H9 (cell line): ENCODE data around the gene ZNF407. TPM values are rescaled to one million over a fixed set of nuclear protein-coding genes. Genes with fewer than 3 reads are reported as not detected.
A peak's percentile ranks its signal among the peaks of the same experiment; 100 is the strongest.

ENCODE experiments used
- DNase-seq: peaks from one replicate; pipeline ENCODE4 v3.0.0-alpha.2; 2017
- H2AFZ ChIP-seq: one replicate; pipeline ENCODE4 v1.6.1; 2013; ENCODE audit warnings: mild to moderate bottlenecking, low read length, control low read depth, moderate library complexity
- H2AK5ac ChIP-seq: 2 replicates; pipeline ENCODE4 v1.6.1; 2013; ENCODE audit warnings: low read length, control low read depth, mixed read lengths; ENCODE audit not compliant: insufficient read length
- H2BK120ac ChIP-seq: one replicate; pipeline ENCODE4 v1.6.1; 2013; ENCODE audit warnings: low read depth, mild to moderate bottlenecking, low read length, control low read depth, inconsistent platforms; ENCODE audit not compliant: poor library complexity, severe bottlenecking
- H2BK12ac ChIP-seq: 2 replicates; pipeline ENCODE4 v1.6.1; 2013; ENCODE audit warnings: low read length, control low read depth, mixed read lengths, low read depth; ENCODE audit not compliant: insufficient read length
- H2BK15ac ChIP-seq: 2 replicates; pipeline ENCODE4 v1.6.1; 2013; ENCODE audit warnings: low read depth, low read length, control low read depth
- H2BK20ac ChIP-seq: one replicate; pipeline ENCODE4 v1.6.1; 2013; ENCODE audit warnings: low read depth, mild to moderate bottlenecking, low read length, control low read depth, inconsistent platforms; ENCODE audit not compliant: poor library complexity, severe bottlenecking
- H2BK5ac ChIP-seq: 2 replicates; pipeline ENCODE4 v1.6.1; 2013; ENCODE audit warnings: low read length, control low read depth, mixed read lengths; ENCODE audit not compliant: insufficient read length
- H3K14ac ChIP-seq: 2 replicates; pipeline ENCODE4 v1.6.1; 2013; ENCODE audit warnings: low read length, control low read depth; ENCODE audit not compliant: insufficient read depth
- H3K18ac ChIP-seq: 2 replicates; pipeline ENCODE4 v1.6.1; 2013; ENCODE audit warnings: low read depth, mild to moderate bottlenecking, mixed read lengths, low read length, control low read depth; ENCODE audit not compliant: insufficient read length
- H3K23ac ChIP-seq: 2 replicates; pipeline ENCODE4 v1.6.1; 2013; ENCODE audit warnings: low read length, control low read depth, mixed read lengths, low read depth; ENCODE audit not compliant: insufficient read length
- H3K23me2 ChIP-seq: 2 replicates; pipeline ENCODE4 v1.6.1; 2013; ENCODE audit warnings: low read depth, mild to moderate bottlenecking, mixed read lengths, low read length, control low read depth; ENCODE audit not compliant: insufficient read length, poor library complexity, severe bottlenecking
- H3K27ac ChIP-seq: 2 replicates; pipeline ENCODE4 v1.5.1; 2013; ENCODE audit warnings: low read length, control low read depth, mixed read lengths, low read depth; ENCODE audit not compliant: insufficient read length
- H3K27me3 ChIP-seq: 2 replicates; pipeline ENCODE4 v1.6.1; 2013; ENCODE audit warnings: low read length, control low read depth, inconsistent platforms; ENCODE audit not compliant: insufficient read depth
- H3K4ac ChIP-seq: 2 replicates; pipeline ENCODE4 v1.6.1; 2013; ENCODE audit warnings: low read depth, mild to moderate bottlenecking, control low read depth, inconsistent platforms, low read length, moderate library complexity
- H3K4me1 ChIP-seq: 2 replicates; pipeline ENCODE4 v1.6.1; 2013; ENCODE audit warnings: low read length, control low read depth, inconsistent platforms; ENCODE audit not compliant: insufficient read depth
- H3K4me2 ChIP-seq: 2 replicates; pipeline ENCODE4 v1.6.1; 2013; ENCODE audit warnings: low read length, control low read depth, mixed read lengths; ENCODE audit not compliant: insufficient read length, insufficient read depth
- H3K56ac ChIP-seq: 2 replicates; pipeline ENCODE4 v1.6.1; 2013; ENCODE audit warnings: low read depth, mild to moderate bottlenecking, mixed read lengths, low read length, control low read depth; ENCODE audit not compliant: insufficient read length
- H3K79me1 ChIP-seq: 2 replicates; pipeline ENCODE4 v1.6.1; 2013; ENCODE audit warnings: low read depth, mild to moderate bottlenecking, moderate library complexity, low read length, control low read depth, inconsistent platforms; ENCODE audit not compliant: insufficient read depth, poor library complexity, severe bottlenecking
- H3K79me2 ChIP-seq: 2 replicates; pipeline ENCODE4 v1.6.1; 2013; ENCODE audit warnings: low read length, control low read depth, inconsistent platforms; ENCODE audit not compliant: insufficient read depth
- H3K9ac ChIP-seq: 2 replicates; pipeline ENCODE4 v1.6.1; 2013; ENCODE audit warnings: low read length, control low read depth, mixed read lengths; ENCODE audit not compliant: insufficient read length; ENCODE audit errors: extremely low read depth
- H3K9me3 ChIP-seq: one replicate; pipeline ENCODE4 v1.6.1; 2013; ENCODE audit warnings: low read depth, low read length, inconsistent platforms; ENCODE audit not compliant: control insufficient read depth
- H3T11ph ChIP-seq: one replicate; pipeline ENCODE4 v1.6.1; 2013; ENCODE audit warnings: mild to moderate bottlenecking, low read length, control low read depth, inconsistent platforms
- H4K20me1 ChIP-seq: one replicate; pipeline ENCODE4 v1.6.1; 2013; ENCODE audit not compliant: control insufficient read depth, insufficient read length, insufficient read depth
- H4K5ac ChIP-seq: 2 replicates; pipeline ENCODE4 v1.6.1; 2013; ENCODE audit warnings: low read depth, mild to moderate bottlenecking, mixed read lengths, low read length, control low read depth; ENCODE audit not compliant: insufficient read length
- H4K8ac ChIP-seq: replicated peaks from 2 replicates; pipeline ENCODE4 v1.6.1; 2013; ENCODE audit warnings: low read length, control low read depth, mixed read lengths, low read depth; ENCODE audit not compliant: insufficient read length
- H4K91ac ChIP-seq: 2 replicates; pipeline ENCODE4 v1.6.1; 2013; ENCODE audit warnings: low read depth, mild to moderate bottlenecking, moderate library complexity, mixed read lengths, low read length, control low read depth; ENCODE audit not compliant: insufficient read length
- H3K27ac Mint-ChIP-seq, 3 experiments: 2 replicates in 2 of 3; 3 replicates in 1 of 3; pipeline ENCODE4 v1.8.0; 2020 to 2021; ENCODE audit warnings: mixed read lengths in 3 of 3, mild to moderate bottlenecking in 1 of 3, moderate library complexity in 1 of 3
- H3K27me3 Mint-ChIP-seq: 2 replicates; pipeline ENCODE4 v1.8.0; 2021; ENCODE audit warnings: low read depth, mild to moderate bottlenecking, moderate library complexity, mixed read lengths
- H3K36me3 Mint-ChIP-seq, 3 experiments: 2 replicates in 2 of 3; 3 replicates in 1 of 3; pipeline ENCODE4 v1.8.0; 2020 to 2021; ENCODE audit warnings: low read depth in 3 of 3, mixed read lengths in 3 of 3; ENCODE audit not compliant: insufficient read depth in 1 of 3
- H3K4me1 Mint-ChIP-seq, 2 experiments: 2 replicates each; pipeline ENCODE4 v1.8.0; 2020; ENCODE audit warnings: mixed read lengths in 2 of 2
- H3K4me3 Mint-ChIP-seq, 2 experiments: 2 replicates in 1 of 2; 3 replicates in 1 of 2; pipeline ENCODE4 v1.8.0; 2020 to 2021; ENCODE audit warnings: mild to moderate bottlenecking in 2 of 2, mixed read lengths in 2 of 2, moderate library complexity in 1 of 2
- H3K9me3 Mint-ChIP-seq, 2 experiments: 2 replicates in 1 of 2; 3 replicates in 1 of 2; pipeline ENCODE4 v1.8.0; 2020; ENCODE audit warnings: mild to moderate bottlenecking in 2 of 2, mixed read lengths in 2 of 2, moderate library complexity in 1 of 2
- WGBS: extraction: QIAGEN DNeasy Blood & Tissue Kit; methylation state at CpG from one replicate; pipeline ENCODE4 v1.1.7; 2013; ENCODE audit warnings: missing lambda C conversion rate, low lambda C conversion rate, mixed read lengths; ENCODE audit not compliant: insufficient read length; ENCODE audit errors: extremely low coverage; 5-methylcytosine and 5-hydroxymethylcytosine counted together
- total RNA-seq: library from RNA; stranded (reverse); gene quantifications from 2 replicates; pipeline ENCODE4 v1.2.1, GENCODE V29; 2021
- TF ChIP-seq, protein P1 (sequence below): fragments of 200-600 bp; sonication (generic); conservative IDR thresholded peaks from 3 replicates; pipeline ENCODE4 v1.8.0; 2021; ENCODE audit warnings: antibody characterized with exemption, mild to moderate bottlenecking

Gene ZNF407
- total RNA-seq, 1 experiment from 2014 or later, result 8.7 TPM

DNA sequence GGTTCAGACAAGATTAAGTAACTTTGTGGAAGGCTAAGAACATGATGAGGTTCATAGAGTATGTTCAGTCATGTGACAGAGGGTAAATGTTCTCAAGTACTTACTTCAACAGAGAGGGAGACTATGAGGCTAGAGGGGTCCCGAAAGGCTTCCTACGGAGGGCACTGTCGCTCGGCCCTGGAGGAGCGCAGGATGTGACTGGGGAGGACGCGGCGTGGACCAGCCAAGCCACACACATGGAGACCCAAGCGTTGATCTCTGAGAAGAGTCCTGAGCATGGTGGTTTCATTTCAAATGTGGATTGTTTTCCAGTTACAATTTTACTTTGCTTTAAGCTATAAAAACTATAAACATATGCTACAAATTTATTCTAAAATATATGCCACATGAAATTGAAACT, 383.8 kb downstream of the ZNF407 start:
- Mint-ChIP-seq H3K27me3 (no peaks in the 10 kb centered on the region), H3K27ac (0 out of 7 replicates have a peak overlapping the region, but pooled peaks of 1 of the 3 experiments have one; percentile 11), H3K9me3 (no peaks in the 10 kb centered on the region), H3K36me3 (no peaks in the 10 kb centered on the region), H3K4me1 (peaks cover 0 to 3% of the 10 kb centered on the region in 2 experiments; a peak in 2 of 4 replicates), H3K4me3 (no peak overlapping the region)
- Histone ChIP-seq H2BK15ac (no peak overlapping the region), H3K23me2 (no peaks in the 10 kb centered on the region), H3K79me1 (no peaks in the 10 kb centered on the region), H3K9ac (no peak overlapping the region), H4K91ac (no peak overlapping the region), H2BK12ac (no peak overlapping the region), H3K79me2 (no peaks in the 10 kb centered on the region), H2AK5ac (no peak overlapping the region), H3T11ph (no peak overlapping the region), H2BK120ac (no peak overlapping the region), H3K56ac (no peak overlapping the region), H3K27ac (no peak overlapping the region), H2BK20ac (no peak overlapping the region), H3K18ac (no peak overlapping the region), H4K5ac (no peak overlapping the region), H3K14ac (no peak overlapping the region), H4K8ac (no peak overlapping the region), H3K4ac (no peak overlapping the region), H4K20me1 (peaks cover 4% of the 10 kb centered on the region), H3K4me2 (no peak overlapping the region), H3K23ac (no peak overlapping the region), H3K4me1 (no peaks in the 10 kb centered on the region), H2AFZ (no peak overlapping the region), H3K9me3 (no peaks in the 10 kb centered on the region), H3K27me3 (no peaks in the 10 kb centered on the region), H2BK5ac (no peak overlapping the region)
- no CpG with 5 or more reads among the region's 9 CpGs for WGBS
- DNase-seq, result no peak
- TF ChIP-seq, protein P1, sequence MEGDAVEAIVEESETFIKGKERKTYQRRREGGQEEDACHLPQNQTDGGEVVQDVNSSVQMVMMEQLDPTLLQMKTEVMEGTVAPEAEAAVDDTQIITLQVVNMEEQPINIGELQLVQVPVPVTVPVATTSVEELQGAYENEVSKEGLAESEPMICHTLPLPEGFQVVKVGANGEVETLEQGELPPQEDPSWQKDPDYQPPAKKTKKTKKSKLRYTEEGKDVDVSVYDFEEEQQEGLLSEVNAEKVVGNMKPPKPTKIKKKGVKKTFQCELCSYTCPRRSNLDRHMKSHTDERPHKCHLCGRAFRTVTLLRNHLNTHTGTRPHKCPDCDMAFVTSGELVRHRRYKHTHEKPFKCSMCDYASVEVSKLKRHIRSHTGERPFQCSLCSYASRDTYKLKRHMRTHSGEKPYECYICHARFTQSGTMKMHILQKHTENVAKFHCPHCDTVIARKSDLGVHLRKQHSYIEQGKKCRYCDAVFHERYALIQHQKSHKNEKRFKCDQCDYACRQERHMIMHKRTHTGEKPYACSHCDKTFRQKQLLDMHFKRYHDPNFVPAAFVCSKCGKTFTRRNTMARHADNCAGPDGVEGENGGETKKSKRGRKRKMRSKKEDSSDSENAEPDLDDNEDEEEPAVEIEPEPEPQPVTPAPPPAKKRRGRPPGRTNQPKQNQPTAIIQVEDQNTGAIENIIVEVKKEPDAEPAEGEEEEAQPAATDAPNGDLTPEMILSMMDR, result no peak
